GM12801 (cell line): Measurements from ENCODE around the gene SENP7.

Experiments
- TF ChIP-seq, protein P1 (sequence below): IDR thresholded peaks from one replicate; pipeline ENCODE4 v1.5.1; 2011; ENCODE audit warnings: control low read depth; ENCODE audit not compliant: insufficient read length; ENCODE audit errors: extremely low read depth

SENP7 gene

DNA sequence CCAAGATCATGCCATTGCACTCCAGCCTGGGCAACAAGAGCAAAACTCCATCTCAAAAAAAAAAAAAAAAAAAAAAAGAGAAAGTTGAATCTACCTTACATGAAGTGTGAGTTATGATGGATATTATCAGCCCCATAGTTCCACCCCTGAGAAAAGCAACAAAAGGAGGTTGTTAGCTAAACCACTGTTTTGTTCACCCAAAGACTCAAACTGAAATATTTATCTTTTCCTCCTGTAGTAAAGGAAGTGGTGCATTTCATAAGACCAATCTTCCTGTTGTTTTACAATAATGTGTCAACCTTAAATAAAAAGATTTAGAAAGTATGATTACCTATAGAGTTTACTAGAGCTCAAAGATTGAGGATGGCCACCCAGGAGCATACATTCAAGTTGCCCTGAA, 29.9 kb upstream of the SENP7 start:
- TF ChIP-seq, protein P1, sequence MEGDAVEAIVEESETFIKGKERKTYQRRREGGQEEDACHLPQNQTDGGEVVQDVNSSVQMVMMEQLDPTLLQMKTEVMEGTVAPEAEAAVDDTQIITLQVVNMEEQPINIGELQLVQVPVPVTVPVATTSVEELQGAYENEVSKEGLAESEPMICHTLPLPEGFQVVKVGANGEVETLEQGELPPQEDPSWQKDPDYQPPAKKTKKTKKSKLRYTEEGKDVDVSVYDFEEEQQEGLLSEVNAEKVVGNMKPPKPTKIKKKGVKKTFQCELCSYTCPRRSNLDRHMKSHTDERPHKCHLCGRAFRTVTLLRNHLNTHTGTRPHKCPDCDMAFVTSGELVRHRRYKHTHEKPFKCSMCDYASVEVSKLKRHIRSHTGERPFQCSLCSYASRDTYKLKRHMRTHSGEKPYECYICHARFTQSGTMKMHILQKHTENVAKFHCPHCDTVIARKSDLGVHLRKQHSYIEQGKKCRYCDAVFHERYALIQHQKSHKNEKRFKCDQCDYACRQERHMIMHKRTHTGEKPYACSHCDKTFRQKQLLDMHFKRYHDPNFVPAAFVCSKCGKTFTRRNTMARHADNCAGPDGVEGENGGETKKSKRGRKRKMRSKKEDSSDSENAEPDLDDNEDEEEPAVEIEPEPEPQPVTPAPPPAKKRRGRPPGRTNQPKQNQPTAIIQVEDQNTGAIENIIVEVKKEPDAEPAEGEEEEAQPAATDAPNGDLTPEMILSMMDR = no peak

DNA sequence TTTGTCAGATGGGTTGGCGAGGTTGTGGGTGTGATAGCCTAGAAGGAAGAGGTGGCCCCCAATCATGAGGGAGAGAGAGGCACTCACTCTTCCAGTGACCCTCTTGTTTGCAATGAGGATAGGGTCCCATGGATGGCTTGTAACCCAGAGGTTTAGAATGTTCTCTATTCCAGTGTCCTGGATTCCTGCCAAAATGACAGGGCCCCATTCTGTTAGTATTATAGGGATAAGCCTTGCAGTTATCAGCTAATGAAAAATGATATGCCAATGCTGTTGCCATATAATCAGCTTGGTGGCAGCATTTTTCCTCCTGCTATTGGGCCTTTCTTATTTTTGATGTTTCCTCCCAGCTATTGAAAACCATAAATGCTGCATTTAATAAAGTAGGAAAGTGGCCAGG, 23.3 kb upstream of the SENP7 start:
- TF ChIP-seq, protein P1 = no peak

DNA sequence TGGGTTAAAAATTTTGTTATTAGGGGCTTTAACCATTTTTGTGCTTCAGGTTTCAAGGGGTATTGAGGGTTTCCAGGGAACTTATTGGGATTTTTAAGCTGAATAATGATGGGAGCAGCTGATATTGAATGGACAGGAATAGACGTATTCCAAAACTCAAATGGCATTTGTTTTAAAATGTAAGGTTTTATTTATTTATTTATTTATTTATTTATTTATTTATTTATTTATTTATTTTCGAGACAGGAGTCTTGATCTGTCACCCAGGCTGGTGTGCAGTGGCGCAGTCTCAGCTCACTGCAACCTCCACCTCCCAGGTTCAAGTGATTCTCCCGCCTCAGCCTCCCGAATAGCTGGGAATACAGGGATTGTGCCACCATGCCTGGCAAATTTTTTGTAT, 22.2 kb upstream of the SENP7 start:
- TF ChIP-seq, protein P1 = no peak

DNA sequence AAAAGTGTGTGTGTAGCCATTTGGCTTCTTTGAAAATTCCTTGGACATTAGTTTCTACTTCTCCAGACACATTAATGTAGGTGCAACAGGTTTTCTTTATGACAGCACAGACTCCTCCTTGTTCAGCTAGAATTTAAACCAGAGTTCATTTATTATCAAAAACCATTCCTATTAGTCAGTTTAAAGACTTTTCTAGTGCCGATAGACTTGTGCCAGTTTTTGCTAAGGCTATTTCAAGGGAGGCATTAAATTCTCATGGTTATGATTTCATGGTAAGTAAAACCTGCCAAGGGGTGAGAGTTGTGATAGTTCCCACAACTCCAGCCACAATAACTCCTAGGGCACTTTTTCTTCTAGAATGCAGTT, 20.6 kb upstream of the SENP7 start:
- TF ChIP-seq, protein P1 = no peak

DNA sequence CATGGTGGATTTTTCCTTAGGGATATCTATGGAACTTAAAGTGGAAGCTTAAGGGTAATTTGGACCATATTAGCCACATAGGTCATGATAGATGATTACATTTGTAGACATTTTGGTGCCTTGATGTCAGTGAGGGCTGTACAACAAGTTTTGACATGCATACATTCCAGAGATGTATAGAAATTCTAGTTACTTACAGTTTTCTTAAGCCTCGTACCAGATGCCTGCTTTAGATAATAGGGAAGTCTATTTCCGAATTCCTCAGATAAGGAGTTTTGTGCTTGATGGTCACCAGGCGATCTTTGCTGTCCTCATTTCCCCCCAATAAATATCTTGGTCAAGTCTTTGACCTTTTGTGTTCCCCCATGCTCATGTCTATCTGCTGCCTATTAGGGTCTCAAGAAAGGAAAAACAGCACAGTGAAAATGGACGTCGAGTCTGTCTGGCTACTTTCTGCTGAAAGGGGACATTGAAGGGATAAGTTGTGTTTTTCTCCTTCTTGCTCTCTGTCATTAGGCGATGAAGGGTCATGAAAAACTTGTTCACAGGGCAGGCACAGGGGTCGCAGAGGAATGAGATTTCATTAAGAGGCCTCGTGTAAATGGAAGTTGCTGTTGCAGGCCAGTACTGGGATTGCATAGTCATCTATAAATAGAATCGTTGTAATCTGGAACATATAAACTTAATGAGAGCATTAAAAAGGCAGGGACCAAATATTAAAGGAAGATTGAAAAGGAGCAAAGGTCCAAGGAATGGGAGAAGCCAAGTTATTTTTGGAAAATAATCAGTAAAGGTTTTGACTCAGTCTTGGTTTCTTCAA, 20.0 kb upstream of the SENP7 start:
- TF ChIP-seq, protein P1 = no peak

DNA sequence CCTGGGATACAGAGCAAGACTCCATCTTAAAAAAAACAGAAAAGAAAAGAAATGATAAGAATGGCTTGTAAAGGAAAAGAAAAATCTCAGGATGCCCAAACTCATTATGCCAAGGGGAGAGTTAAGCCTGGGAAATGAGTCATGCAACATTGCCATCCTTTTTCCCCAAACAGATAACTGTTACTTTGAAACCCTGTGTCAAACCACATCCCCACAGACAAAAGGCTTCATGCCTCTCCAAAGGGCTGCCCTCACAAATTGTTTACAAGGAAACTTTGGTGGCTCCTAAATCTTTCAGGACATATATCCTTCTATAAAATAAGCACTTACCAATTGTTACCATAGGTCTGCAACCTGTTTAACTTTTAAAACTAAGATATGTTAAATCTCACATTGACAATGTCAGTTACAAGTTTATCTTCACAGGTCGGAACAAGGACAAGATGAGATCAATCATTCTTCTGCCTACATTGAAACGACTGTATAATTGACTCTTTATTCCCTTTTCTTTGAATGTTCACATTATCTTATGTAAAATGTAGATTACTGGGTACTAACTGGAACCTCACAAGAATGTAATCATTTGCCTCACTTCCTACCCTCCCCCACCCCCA, 18.6 kb upstream of the SENP7 start:
- TF ChIP-seq, protein P1 = no peak

DNA sequence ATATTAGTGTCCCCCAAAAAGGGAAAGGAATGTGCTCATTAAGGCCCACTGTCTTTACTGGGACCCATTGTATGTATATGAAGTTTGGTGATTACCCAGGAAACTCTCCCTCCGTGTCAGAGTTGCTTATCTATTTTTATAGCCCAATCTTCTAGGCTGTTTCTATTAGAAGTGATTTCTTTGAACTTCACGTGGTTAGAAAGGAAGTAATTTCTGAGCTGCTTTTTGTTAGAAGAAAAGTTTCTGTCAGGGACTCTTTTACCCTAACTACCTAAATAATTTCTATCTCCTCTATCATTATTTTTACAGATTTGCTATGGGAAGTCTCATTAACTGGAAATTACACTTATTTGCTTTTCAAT, 17.7 kb upstream of the SENP7 start:
- TF ChIP-seq, protein P1 = no peak
